Lower leg skin (tissue), 4 donors: ENCODE measurements around the gene HNRNPUL2. TPM values are rescaled to one million over a fixed set of nuclear protein-coding genes. Genes with fewer than 3 reads are reported as not detected.

Experiments
- DNase-seq, 2 donors: peaks; one replicate each; pipeline ENCODE4 v3.0.0-alpha.2; 2019; ENCODE audit warnings: low spot score in 2 of 2
- H3K4me3 ChIP-seq: fragments of 200-600 bp; sonication (generic); 2 replicates; pipeline ENCODE4 v1.5.1; 2017; ENCODE audit warnings: mild to moderate bottlenecking, low read depth; ENCODE audit not compliant: poor library complexity, severe bottlenecking
- POLR2A ChIP-seq, 2 donors: fragments of 450-650 bp; IDR thresholded peaks; one replicate each; pipeline ENCODE4 v1.6.1; 2016 to 2017; ENCODE audit warnings: antibody characterized with exemption in 2 of 2, mild to moderate bottlenecking in 1 of 2, moderate library complexity in 1 of 2
- WGBS, 2 donors: methylation state at CpG; one replicate each; pipeline ENCODE4 v1.1.5; 2018; 5-methylcytosine and 5-hydroxymethylcytosine counted together
- intact Hi-C: fragments of 100-400 bp; cut with DNase I; formaldehyde crosslinking; loops from one replicate; pipeline ENCODE4 v1.15.0; 2023; ENCODE audit warnings: low total_unique reads
- total RNA-seq, 4 donors: library from RNA; depleted of rRNA; stranded (reverse); fragments of >200 nt; gene quantifications; one replicate each; pipeline ENCODE4 v1.1.0, GENCODE V29; 2016
- TF ChIP-seq, protein P1 (sequence below), 3 donors: fragments of 450-650 bp; IDR thresholded peaks; one replicate each; pipeline ENCODE4 v1.5.1; 2016; ENCODE audit warnings: antibody characterized with exemption in 3 of 3, mild to moderate bottlenecking in 3 of 3, moderate library complexity in 2 of 3

Gene HNRNPUL2
- total RNA-seq, 4 donors from 2014 or later: 19.9 to 30.8 (median 24.3) TPM

DNA sequence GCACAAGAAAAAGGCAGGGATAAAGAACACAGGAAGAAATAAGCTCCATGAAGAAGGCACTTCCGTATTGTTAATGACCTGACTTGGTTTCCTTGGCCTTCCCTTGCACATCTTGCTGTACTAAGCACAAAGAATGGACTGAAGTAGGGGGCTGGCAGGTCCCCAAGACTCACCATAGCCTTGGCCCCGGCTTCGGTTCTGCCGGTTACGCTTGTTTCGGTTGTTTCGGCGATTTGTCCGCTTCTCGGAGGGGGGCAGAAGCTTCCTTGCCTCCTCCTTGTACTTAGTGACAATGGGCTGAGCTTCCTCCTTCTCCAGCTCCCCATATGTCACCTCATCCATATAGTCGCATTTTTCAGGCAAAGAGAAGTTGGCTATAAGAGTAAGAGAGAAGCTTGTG lies 10.4 kb downstream of the HNRNPUL2 start:
- H3K4me3 ChIP-seq: no peak overlapping the region
- no peak for DNase-seq
- no peak for TF ChIP-seq POLR2A (IDR thresholded peaks at IDR 0.05)
- intact Hi-C loops: no loop called here
- 72 to 80% methylated on average over 11 of the region's 11 CpGs for WGBS, 2 donors

DNA sequence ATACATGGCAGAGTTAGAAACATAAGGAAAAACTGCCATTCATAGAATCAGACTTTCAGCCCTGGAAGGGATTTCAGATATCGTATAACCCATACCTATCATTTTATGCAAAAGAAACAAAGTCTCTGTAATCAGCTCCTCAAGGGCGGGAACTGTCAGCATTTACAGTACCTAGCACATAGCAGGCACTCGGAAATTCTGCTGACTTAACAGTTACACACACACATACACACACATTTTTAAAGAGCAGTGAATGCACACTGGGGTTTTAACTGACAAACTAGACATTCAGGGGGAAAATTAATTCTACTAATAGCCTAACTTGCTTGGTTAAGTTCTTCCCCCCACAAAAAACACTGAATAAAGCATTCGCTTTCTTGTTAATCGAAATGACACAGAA lies 11.1 kb downstream of the HNRNPUL2 start:
- TF ChIP-seq, protein P1, sequence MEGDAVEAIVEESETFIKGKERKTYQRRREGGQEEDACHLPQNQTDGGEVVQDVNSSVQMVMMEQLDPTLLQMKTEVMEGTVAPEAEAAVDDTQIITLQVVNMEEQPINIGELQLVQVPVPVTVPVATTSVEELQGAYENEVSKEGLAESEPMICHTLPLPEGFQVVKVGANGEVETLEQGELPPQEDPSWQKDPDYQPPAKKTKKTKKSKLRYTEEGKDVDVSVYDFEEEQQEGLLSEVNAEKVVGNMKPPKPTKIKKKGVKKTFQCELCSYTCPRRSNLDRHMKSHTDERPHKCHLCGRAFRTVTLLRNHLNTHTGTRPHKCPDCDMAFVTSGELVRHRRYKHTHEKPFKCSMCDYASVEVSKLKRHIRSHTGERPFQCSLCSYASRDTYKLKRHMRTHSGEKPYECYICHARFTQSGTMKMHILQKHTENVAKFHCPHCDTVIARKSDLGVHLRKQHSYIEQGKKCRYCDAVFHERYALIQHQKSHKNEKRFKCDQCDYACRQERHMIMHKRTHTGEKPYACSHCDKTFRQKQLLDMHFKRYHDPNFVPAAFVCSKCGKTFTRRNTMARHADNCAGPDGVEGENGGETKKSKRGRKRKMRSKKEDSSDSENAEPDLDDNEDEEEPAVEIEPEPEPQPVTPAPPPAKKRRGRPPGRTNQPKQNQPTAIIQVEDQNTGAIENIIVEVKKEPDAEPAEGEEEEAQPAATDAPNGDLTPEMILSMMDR (IDR thresholded peaks at IDR 0.05): no peak
- no peak for TF ChIP-seq POLR2A (IDR thresholded peaks at IDR 0.05)
- 85 to 88% methylated on average over 5 of the region's 5 CpGs for WGBS, 2 donors
- intact Hi-C loops: no loop called here
- H3K4me3 ChIP-seq: no peak overlapping the region
- no peak for DNase-seq

DNA sequence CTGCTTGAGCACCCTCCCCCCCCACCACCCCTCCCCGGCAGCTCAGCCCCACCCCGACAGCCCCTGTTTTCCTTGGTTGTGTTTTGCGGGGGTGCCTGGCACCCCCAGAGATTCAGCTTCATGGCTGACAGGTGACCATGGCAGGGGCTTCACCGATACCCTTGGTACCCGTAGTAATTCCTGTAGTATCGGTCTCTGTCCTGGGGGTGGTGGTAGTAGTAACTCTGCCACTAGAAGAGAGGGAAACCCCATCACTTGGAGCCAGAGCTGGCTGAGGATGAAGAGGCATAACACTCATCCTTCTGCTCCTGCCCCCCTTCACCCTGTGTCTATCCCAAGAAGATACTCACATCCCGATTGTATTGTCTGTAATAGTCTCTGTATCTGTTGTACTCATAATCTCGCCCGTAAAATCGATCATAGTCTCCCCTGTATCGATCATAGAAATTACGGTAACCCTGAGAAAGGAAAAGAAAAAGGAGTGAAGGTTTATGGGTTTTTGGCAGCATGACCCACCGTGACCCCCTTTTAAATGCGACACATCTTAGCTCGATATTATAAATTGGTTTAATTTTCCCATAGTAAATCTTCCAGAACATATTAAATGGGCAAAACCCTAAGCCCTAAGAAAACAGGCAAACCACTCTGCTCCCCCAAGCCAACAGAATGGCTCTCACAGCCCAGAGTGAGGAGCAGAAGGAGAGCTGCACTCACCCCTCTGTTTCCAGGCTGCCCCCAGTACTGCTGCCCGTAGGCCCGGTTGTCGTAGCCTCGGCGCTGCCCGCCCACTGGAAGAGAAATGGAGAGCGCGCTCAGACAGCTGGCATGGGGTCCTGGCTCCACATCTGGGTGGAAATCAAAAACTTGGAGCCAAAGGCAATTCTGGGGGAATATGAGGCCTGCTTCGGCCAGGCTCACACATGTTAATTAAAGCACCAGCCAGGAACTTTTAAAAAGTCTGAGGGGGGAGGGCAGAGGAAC lies 11.8 kb downstream of the HNRNPUL2 start:
- WGBS, 2 donors: 81 to 88% methylated on average over 24 of the region's 24 CpGs
- no peak for DNase-seq
- no peak for TF ChIP-seq POLR2A (IDR thresholded peaks at IDR 0.05)
- TF ChIP-seq, protein P1 (IDR thresholded peaks at IDR 0.05): no peak
- H3K4me3 ChIP-seq: no peak overlapping the region
- intact Hi-C loops: no loop called here

DNA sequence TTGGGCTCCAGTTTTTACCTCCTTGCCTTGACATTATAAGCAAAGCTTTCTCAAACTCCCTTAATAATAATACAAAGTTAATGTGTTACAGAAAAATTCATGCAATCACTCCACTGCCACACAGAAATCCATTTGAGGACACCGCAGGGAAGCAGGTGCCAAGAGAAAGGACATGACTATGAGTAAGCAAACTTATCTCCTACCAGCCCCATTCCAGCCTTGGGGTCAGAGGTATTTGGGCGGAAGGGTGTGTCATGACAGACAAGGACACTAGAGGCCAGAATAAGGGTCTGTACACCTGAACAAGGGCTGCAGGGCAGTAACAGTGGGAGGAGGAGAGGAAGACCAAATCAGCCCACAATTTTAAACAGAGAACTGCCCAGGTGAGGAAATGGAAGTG lies 13.9 kb downstream of the HNRNPUL2 start:
- intact Hi-C loops: no loop called here
- no peak for TF ChIP-seq POLR2A (IDR thresholded peaks at IDR 0.05)
- TF ChIP-seq, protein P1 (IDR thresholded peaks at IDR 0.05): no peak
- 91 to 95% methylated on average over 2 of the region's 2 CpGs for WGBS, 2 donors
- DNase-seq: no peak
- no peak overlapping the region for H3K4me3 ChIP-seq

DNA sequence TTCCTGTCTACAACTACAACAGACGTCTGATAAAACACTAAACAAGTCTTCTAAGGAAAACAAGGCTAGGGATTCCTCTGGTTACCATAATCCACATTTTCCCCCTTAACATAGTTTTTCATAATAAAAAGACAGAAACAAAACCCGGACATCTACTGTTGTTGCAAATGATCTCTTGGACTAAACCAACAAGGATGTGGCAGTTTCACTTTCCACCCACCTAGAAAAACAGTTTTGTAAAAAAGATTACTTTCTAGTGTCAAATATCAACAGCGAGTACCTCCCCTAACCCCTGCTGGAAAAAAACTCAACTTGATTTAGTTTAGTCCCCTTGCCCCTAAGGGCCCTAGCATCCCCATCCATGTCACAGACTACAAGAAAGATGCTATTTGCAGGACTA lies 14.4 kb downstream of the HNRNPUL2 start:
- no peak for DNase-seq
- WGBS, 2 donors: 68 to 71% methylated on average over 3 of the region's 3 CpGs
- intact Hi-C loops: no loop called here
- no peak for TF ChIP-seq POLR2A (IDR thresholded peaks at IDR 0.05)
- TF ChIP-seq, protein P1 (IDR thresholded peaks at IDR 0.05): no peak
- H3K4me3 ChIP-seq: no peak overlapping the region

DNA sequence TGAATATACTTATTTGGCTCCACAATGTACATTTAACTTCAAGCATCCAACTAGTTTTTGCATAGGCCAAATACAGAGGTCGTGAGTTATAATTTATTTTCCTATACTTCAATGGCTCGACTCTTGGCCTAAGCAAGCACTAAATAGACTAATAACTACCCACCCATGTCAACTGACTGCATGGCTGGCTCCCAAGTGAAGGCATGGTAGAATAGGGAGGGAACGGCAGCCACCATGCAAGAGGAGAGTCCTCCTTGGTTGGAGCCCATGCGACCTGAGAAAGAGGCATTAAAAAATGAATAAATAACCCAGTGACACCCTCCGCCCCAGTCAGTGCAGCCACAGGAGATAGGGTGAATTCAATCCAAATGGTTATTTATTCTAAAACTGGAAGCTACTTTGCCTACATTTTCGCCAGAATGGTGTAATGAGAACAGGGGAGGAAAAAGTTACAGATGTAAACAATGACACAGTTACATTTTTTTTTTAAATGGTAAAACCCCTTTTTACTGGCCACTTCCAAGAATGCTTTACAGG lies 14.9 kb downstream of the HNRNPUL2 start:
- 78 to 80% methylated on average over 6 of the region's 6 CpGs for WGBS, 2 donors

More for the DNA sequence above, 14.9 kb downstream of the HNRNPUL2 start:
- TF ChIP-seq, protein P1 (IDR thresholded peaks at IDR 0.05): no peak
- no peak for TF ChIP-seq POLR2A (IDR thresholded peaks at IDR 0.05)
- intact Hi-C loops: no loop called here
- no peak for DNase-seq
- no peak overlapping the region for H3K4me3 ChIP-seq
